ENCODE data around the gene HLA-DQA1.

Gene HLA-DQA1

GRCh38 chr6:32614366-32615081, 22.7 kb upstream of the HLA-DQA1 start:
- no peak overlapping the region for H3K27ac ChIP-seq
- H3K4me2 ChIP-seq, result no peak overlapping the region
- no peaks in the 10 kb centered on the region for H3K27me3 ChIP-seq (ENCODE audit: insufficient read depth, low read depth)
- no peak overlapping the region for H2AFZ ChIP-seq (ENCODE audit: low read depth)
- H3K9ac ChIP-seq, result no peak overlapping the region
- H4K20me1 ChIP-seq (ENCODE audit: insufficient read depth), result no peaks in the 10 kb centered on the region
- H3K4me3 ChIP-seq (IDR thresholded peaks at IDR 0.05; ENCODE audit: insufficient read depth, low read depth, low read length), result no peak overlapping the region
- H3K79me2 ChIP-seq (ENCODE audit: insufficient read depth, low read depth), result no peaks in the 10 kb centered on the region
- no peaks in the 10 kb centered on the region for H3K36me3 ChIP-seq (ENCODE audit: insufficient read depth)
- peaks cover 15% of the 10 kb centered on the region for H3K4me1 ChIP-seq (ENCODE audit: low read depth, poor library complexity, severe bottlenecking)
- TF ChIP-seq, protein P1, sequence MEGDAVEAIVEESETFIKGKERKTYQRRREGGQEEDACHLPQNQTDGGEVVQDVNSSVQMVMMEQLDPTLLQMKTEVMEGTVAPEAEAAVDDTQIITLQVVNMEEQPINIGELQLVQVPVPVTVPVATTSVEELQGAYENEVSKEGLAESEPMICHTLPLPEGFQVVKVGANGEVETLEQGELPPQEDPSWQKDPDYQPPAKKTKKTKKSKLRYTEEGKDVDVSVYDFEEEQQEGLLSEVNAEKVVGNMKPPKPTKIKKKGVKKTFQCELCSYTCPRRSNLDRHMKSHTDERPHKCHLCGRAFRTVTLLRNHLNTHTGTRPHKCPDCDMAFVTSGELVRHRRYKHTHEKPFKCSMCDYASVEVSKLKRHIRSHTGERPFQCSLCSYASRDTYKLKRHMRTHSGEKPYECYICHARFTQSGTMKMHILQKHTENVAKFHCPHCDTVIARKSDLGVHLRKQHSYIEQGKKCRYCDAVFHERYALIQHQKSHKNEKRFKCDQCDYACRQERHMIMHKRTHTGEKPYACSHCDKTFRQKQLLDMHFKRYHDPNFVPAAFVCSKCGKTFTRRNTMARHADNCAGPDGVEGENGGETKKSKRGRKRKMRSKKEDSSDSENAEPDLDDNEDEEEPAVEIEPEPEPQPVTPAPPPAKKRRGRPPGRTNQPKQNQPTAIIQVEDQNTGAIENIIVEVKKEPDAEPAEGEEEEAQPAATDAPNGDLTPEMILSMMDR (conservative IDR thresholded peaks at IDR 0.05; ENCODE audit: low read depth, low read length), result no peak

- Histone ChIP-seq H3K79me2 (ENCODE audit: insufficient read depth, low read depth) (no peaks in the 10 kb centered on the region), H3K27me3 (ENCODE audit: insufficient read depth, low read depth) (no peaks in the 10 kb centered on the region), H4K20me1 (ENCODE audit: insufficient read depth) (no peaks in the 10 kb centered on the region), H3K36me3 (ENCODE audit: insufficient read depth) (no peaks in the 10 kb centered on the region), H3K27ac (no peak overlapping the region), H3K4me1 (ENCODE audit: low read depth, poor library complexity, severe bottlenecking) (peaks cover 6% of the 10 kb centered on the region), H2AFZ (ENCODE audit: low read depth) (no peak overlapping the region), H3K9ac (no peak overlapping the region), H3K4me3 (IDR thresholded peaks at IDR 0.05; ENCODE audit: insufficient read depth, low read depth, low read length) (no peak overlapping the region), H3K4me2 (no peak overlapping the region)
- TF ChIP-seq, protein P1 (conservative IDR thresholded peaks at IDR 0.05; ENCODE audit: low read depth, low read length), result no peak
Measured at GRCh38 chr6:32615885-32616532, 21.2 kb upstream of the HLA-DQA1 start.

DNA sequence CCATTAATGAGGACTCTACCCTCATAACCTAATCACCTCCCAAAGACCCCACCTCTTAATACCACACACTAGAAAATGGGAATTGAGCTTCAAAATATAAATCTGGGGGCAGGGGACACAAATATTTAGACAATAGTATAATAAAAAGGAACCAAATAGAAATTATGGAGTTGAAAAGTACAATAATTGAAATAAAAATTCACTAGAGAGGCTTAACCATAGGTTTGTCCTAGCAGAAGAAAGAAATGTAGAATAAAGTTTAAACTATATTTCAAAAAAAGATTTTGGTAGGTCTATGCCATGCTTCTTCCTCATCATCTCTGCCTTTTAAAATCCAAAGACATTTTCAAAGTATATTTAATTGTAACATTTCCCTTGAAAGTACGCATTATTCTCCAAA, 19.5 kb upstream of the HLA-DQA1 start:
- H3K4me1 ChIP-seq (ENCODE audit: low read depth, poor library complexity, severe bottlenecking), result peaks cover 23% of the 10 kb centered on the region
- no peak overlapping the region for H3K4me3 ChIP-seq (IDR thresholded peaks at IDR 0.05; ENCODE audit: insufficient read depth, low read depth, low read length)
- no peak overlapping the region for H3K27ac ChIP-seq
- no peak overlapping the region for H3K9ac ChIP-seq
- no peak overlapping the region for H2AFZ ChIP-seq (ENCODE audit: low read depth)
- H3K27me3 ChIP-seq (ENCODE audit: insufficient read depth, low read depth), result no peaks in the 10 kb centered on the region
- no peaks in the 10 kb centered on the region for H3K79me2 ChIP-seq (ENCODE audit: insufficient read depth, low read depth)
- no peaks in the 10 kb centered on the region for H3K36me3 ChIP-seq (ENCODE audit: insufficient read depth)
- H3K4me2 ChIP-seq, result no peak overlapping the region
- no peaks in the 10 kb centered on the region for H4K20me1 ChIP-seq (ENCODE audit: insufficient read depth)
- TF ChIP-seq, protein P1 (conservative IDR thresholded peaks at IDR 0.05; ENCODE audit: low read depth, low read length), result no peak

- H2AFZ ChIP-seq (ENCODE audit: low read depth), result no peak overlapping the region
- H3K9ac ChIP-seq, result no peak overlapping the region
- H3K4me3 ChIP-seq (IDR thresholded peaks at IDR 0.05; ENCODE audit: insufficient read depth, low read depth, low read length), result no peak overlapping the region
- no peaks in the 10 kb centered on the region for H3K27me3 ChIP-seq (ENCODE audit: insufficient read depth, low read depth)
- no peaks in the 10 kb centered on the region for H4K20me1 ChIP-seq (ENCODE audit: insufficient read depth)
- peak overlapping the region; percentile 91; the same call in 1 of the 2 replicates for H3K27ac ChIP-seq
- no peaks in the 10 kb centered on the region for H3K79me2 ChIP-seq (ENCODE audit: insufficient read depth, low read depth)
- H3K4me1 ChIP-seq (ENCODE audit: low read depth, poor library complexity, severe bottlenecking), result peaks cover 33% of the 10 kb centered on the region
- H3K4me2 ChIP-seq, result no peak overlapping the region
- H3K36me3 ChIP-seq (ENCODE audit: insufficient read depth), result no peaks in the 10 kb centered on the region
- TF ChIP-seq, protein P1 (conservative IDR thresholded peaks at IDR 0.05; ENCODE audit: low read depth, low read length), result no peak
Measured at GRCh38 chr6:32621372-32621771, 15.8 kb upstream of the HLA-DQA1 start.

All from KMS-11 (cell line).